Esophagus muscularis mucosa (tissue), 4 donors: Measurements from ENCODE around the gene SOX8.

Source experiments
- EP300 ChIP-seq: sonication (generic); formaldehyde crosslinking; IDR thresholded peaks from one replicate; pipeline ENCODE4 v1.6.1; 2017; ENCODE audit warnings: antibody characterized with exemption
- POLR2A ChIP-seq: fragments of 450-650 bp; IDR thresholded peaks from one replicate; pipeline ENCODE4 v1.6.1; 2017; ENCODE audit warnings: antibody characterized with exemption, moderate library complexity, mild to moderate bottlenecking, low read depth
- TF ChIP-seq, protein P1 (sequence below), 3 experiments: fragments of 200-600 bp in 2 of 3; fragments of 450-650 bp in 1 of 3; sonication (generic) in 2 of 3; IDR thresholded peaks; one replicate each; pipeline ENCODE4 v1.5.1; 2017 to 2019; ENCODE audit warnings: antibody characterized with exemption in 3 of 3, mild to moderate bottlenecking in 2 of 3, moderate library complexity in 1 of 3

DNA sequence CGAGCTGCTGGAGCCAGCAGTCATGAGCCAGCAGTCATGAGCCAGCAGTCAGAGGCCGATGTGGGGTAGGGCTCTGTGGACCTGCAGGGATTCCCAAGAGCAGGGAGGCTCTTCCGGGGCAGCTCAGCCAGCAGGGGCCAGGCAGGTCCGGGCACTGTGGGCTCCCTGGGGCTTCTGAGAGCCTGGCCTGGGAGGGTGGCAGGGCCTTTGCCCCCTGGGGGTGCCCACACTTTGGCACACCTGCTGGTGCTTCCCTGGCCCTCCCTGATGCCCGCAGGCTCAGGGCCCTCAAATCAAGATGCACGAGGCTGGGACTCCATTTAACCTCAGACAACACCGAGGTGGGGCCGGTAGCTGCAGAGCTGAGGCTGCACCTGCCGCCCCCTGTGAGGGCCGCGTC lies 18.1 kb downstream of the SOX8 start:
- TF ChIP-seq, protein P1, sequence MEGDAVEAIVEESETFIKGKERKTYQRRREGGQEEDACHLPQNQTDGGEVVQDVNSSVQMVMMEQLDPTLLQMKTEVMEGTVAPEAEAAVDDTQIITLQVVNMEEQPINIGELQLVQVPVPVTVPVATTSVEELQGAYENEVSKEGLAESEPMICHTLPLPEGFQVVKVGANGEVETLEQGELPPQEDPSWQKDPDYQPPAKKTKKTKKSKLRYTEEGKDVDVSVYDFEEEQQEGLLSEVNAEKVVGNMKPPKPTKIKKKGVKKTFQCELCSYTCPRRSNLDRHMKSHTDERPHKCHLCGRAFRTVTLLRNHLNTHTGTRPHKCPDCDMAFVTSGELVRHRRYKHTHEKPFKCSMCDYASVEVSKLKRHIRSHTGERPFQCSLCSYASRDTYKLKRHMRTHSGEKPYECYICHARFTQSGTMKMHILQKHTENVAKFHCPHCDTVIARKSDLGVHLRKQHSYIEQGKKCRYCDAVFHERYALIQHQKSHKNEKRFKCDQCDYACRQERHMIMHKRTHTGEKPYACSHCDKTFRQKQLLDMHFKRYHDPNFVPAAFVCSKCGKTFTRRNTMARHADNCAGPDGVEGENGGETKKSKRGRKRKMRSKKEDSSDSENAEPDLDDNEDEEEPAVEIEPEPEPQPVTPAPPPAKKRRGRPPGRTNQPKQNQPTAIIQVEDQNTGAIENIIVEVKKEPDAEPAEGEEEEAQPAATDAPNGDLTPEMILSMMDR (IDR thresholded peaks at IDR 0.05), result no peak
- TF ChIP-seq EP300, result no peak
- TF ChIP-seq POLR2A, result no peak
